Thymus (tissue), 11 donors: Measurements from ENCODE around the gene TMEM9. TPM values are rescaled to one million over a fixed set of nuclear protein-coding genes. Genes with fewer than 3 reads are reported as not detected.

ENCODE experiments used
- DNase-seq, 9 donors: peaks; one replicate each; pipeline ENCODE4 v3.0.0-alpha.2; 2013; ENCODE audit warnings: low spot score in 9 of 9, low read depth in 6 of 9, missing footprints in 1 of 9
- H3K27ac ChIP-seq, 2 donors: one replicate each; pipeline ENCODE4 v1.5.1; 2013; ENCODE audit warnings: control low read depth in 1 of 2, low read depth in 1 of 2, low read length in 1 of 2, mild to moderate bottlenecking in 1 of 2, moderate library complexity in 1 of 2
- H3K27me3 ChIP-seq, 2 donors: one replicate each; pipeline ENCODE4 v1.5.1; 2013; ENCODE audit warnings: low read length in 1 of 2; ENCODE audit not compliant: control insufficient read depth in 2 of 2, insufficient read depth in 1 of 2
- H3K36me3 ChIP-seq, 2 donors: one replicate each; pipeline ENCODE4 v1.5.1; 2013; ENCODE audit warnings: low read length in 1 of 2, mild to moderate bottlenecking in 1 of 2, moderate library complexity in 1 of 2; ENCODE audit not compliant: control insufficient read depth in 2 of 2, insufficient read depth in 2 of 2
- H3K4me1 ChIP-seq, 2 donors: one replicate each; pipeline ENCODE4 v1.5.1; 2013; ENCODE audit warnings: low read length in 2 of 2; ENCODE audit not compliant: control insufficient read depth in 2 of 2, insufficient read depth in 2 of 2
- H3K4me3 ChIP-seq, 2 donors: one replicate each; pipeline ENCODE4 v1.5.1; 2013; ENCODE audit warnings: low read length in 2 of 2, control low read depth in 1 of 2, mild to moderate bottlenecking in 1 of 2
- H3K9me3 ChIP-seq, 2 donors: one replicate each; pipeline ENCODE4 v1.5.1; 2013; ENCODE audit warnings: low read length in 1 of 2, mild to moderate bottlenecking in 1 of 2; ENCODE audit not compliant: control insufficient read depth in 2 of 2, insufficient read depth in 1 of 2
- whole genome bisulfite sequencing: extraction: QIAGEN DNeasy Blood & Tissue Kit; methylation state at CpG from one replicate; pipeline ENCODE4 v1.1.7; 2013; 5-methylcytosine and 5-hydroxymethylcytosine counted together
- polyA plus RNA-seq: library from polyadenylated mRNA; stranded (reverse); fragments of 200-250 nt; gene quantifications from one replicate; pipeline ENCODE4 v1.2.3, GENCODE V29; 2013
- total RNA-seq: library from RNA; stranded (reverse); fragments of 120-200 nt; gene quantifications from one replicate; pipeline ENCODE4 v1.2.4, GENCODE V29; 2013
- donor health status: healthy.

The TMEM9 gene
- total and polyA plus RNA-seq, 2 donors, result 31.5 to 57.5 TPM

- Histone ChIP-seq H3K27me3 (no peaks in the 10 kb centered on the region), H3K36me3 (peaks cover 51 to 63% of the 10 kb centered on the region in 2 donors), H3K4me3 (no peak overlapping the region), H3K27ac (no peak overlapping the region), H3K4me1 (no peaks in the 10 kb centered on the region), H3K9me3 (no peaks in the 10 kb centered on the region)
- no peak for DNase-seq
- WGBS, result 97% methylated on average over 9 of the region's 9 CpGs
These were observed 14.5 kb downstream of the TMEM9 start for GRCh38 chr1:201139756-201140155.

DNA sequence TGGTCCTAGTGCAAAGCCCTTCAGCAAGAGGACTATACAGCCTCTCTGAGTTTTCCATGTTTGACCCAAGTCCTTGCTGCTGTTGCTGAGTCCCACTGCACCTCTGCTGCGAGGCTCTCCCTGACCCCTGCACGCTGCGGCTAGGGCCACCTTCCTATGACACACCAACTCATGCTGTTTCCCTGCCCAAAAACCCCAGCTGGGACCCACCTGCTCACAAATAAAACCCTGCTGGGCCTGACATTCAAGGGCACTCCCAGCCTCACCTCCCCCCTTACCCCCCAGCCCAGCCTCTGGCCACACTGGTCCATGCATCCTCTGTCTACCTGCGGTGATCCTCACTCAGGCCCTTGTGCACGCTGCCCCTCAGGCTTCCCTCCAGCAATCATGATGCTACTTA lies 15.0 kb downstream of the TMEM9 start:
- Histone ChIP-seq H3K9me3 (no peaks in the 10 kb centered on the region), H3K4me1 (no peaks in the 10 kb centered on the region), H3K4me3 (no peak overlapping the region), H3K36me3 (peaks cover 48 to 61% of the 10 kb centered on the region in 2 donors), H3K27me3 (no peaks in the 10 kb centered on the region), H3K27ac (no peak overlapping the region)
- DNase-seq, result no peak
- WGBS, result over 99% methylated on average over 5 of the region's 5 CpGs

GRCh38 chr1:201138311-201138840 lies 15.9 kb downstream of the TMEM9 start:
- Histone ChIP-seq H3K36me3 (peaks cover 40 to 56% of the 10 kb centered on the region in 2 donors), H3K4me3 (no peak overlapping the region), H3K27me3 (no peaks in the 10 kb centered on the region), H3K27ac (no peak overlapping the region), H3K9me3 (no peaks in the 10 kb centered on the region), H3K4me1 (no peaks in the 10 kb centered on the region)
- DNase-seq, result no peak
- over 99% methylated on average over 6 of the region's 6 CpGs for WGBS

GRCh38 chr1:201137579-201138310 lies 16.5 kb downstream of the TMEM9 start:
- no peak for DNase-seq
- Histone ChIP-seq H3K27me3 (no peaks in the 10 kb centered on the region), H3K4me1 (no peaks in the 10 kb centered on the region), H3K9me3 (no peaks in the 10 kb centered on the region), H3K27ac (no peak overlapping the region), H3K4me3 (no peak overlapping the region), H3K36me3 (peaks cover 34 to 52% of the 10 kb centered on the region in 2 donors)
- 97% methylated on average over 6 of the region's 6 CpGs for WGBS

DNA sequence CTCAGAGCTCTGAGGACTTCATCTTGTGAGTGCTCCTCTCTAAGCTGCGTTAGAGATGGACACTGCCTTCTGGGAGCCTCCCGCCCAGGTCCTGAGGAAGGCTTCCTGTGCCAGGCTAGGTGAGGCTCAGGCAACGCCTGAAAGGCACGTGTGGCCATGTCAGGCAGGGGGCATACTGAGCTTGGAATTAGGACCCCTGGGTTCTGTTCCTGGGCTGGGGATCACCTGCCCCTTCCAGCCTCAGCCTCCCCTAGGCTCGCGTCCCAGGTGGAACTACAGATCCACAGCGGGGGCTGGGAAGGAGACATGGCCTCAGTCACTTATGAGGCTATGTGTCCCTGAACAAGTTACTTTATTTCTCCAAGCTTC lies 17.3 kb downstream of the TMEM9 start:
- H3K27me3 ChIP-seq, result no peaks in the 10 kb centered on the region
- H3K4me3 ChIP-seq, result no peak overlapping the region
- 97% methylated on average over 7 of the region's 7 CpGs for WGBS
- no peaks in the 10 kb centered on the region for H3K9me3 ChIP-seq
- peaks cover 30 to 49% of the 10 kb centered on the region in 2 donors for H3K36me3 ChIP-seq
- H3K27ac ChIP-seq, result no peak overlapping the region
- H3K4me1 ChIP-seq, result no peaks in the 10 kb centered on the region
- DNase-seq, result no peak

DNA sequence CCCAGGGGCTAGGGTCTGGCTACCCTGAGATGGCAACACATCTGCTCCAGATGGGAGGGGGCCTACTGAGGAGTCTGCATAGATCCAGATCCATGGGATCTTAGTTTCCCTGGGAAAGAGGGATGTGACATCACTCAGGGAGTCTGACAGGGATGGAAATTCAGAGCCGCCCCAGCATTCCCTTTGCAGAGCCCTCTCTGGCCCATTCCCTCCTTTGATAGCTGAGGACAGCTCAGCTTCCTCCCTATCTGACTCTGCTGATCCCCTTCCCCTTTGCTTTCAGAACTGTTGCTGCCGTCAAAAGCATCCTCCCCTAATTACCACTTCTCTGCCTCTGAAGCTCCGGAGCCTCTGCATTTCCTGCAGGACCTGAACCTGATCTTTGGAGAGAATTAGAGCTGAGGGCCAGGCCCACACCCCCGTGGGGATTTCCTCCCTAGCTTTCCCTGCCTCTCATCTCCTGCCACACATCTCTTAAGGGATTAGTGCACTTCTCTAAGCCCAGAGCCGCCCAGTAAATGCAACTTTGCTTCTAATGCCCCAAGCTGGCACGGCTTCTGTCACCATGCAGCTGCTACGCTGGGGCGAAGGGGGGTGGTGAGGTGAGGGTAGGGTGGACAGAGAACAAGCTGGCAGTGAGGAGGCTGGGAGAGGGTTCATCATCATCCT lies 17.8 kb downstream of the TMEM9 start:
- no peaks in the 10 kb centered on the region for H3K4me1 ChIP-seq
- DNase-seq, result no peak
- H3K36me3 ChIP-seq, result peaks cover 26 to 46% of the 10 kb centered on the region in 2 donors
- no peak overlapping the region for H3K4me3 ChIP-seq
- H3K27ac ChIP-seq, result no peak overlapping the region
- 94% methylated on average over 8 of the region's 8 CpGs for WGBS
- H3K27me3 ChIP-seq, result no peaks in the 10 kb centered on the region
- H3K9me3 ChIP-seq, result no peaks in the 10 kb centered on the region

DNA sequence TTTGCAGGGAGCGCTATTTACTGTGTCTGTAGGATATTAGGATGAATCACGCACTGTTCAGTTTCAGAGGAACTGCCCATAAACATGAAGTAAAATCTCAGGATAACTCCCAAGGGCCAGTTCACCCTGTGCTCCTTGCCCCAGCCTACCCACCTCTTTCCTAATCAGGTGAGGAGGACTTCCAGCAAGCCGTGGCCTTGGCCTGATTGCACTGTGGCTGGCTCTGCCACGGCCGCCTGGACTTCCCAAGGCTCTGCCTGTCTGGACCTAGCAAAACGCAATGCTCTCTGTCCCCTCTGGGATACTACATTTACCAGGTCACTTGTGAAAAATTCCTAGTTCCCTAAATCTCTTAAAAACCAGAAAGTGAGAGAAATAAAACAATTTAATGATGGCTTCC lies 19.9 kb downstream of the TMEM9 start:
- no peaks in the 10 kb centered on the region for H3K4me1 ChIP-seq
- no peak for DNase-seq
- no peaks in the 10 kb centered on the region for H3K27me3 ChIP-seq
- peaks cover 0 to 3% of the 10 kb centered on the region in 2 donors for H3K9me3 ChIP-seq
- H3K36me3 ChIP-seq, result peaks cover 15 to 32% of the 10 kb centered on the region in 2 donors
- no peak overlapping the region for H3K4me3 ChIP-seq
- no peak overlapping the region for H3K27ac ChIP-seq
- WGBS, result 97% methylated on average over 6 of the region's 6 CpGs

- no peak for DNase-seq
- WGBS, result 84% methylated on average over 4 of the region's 4 CpGs
- Histone ChIP-seq H3K4me3 (no peak overlapping the region), H3K27me3 (peaks cover 0 to 5% of the 10 kb centered on the region in 2 donors), H3K36me3 (peaks cover 11 to 17% of the 10 kb centered on the region in 2 donors), H3K9me3 (peaks cover 0 to 3% of the 10 kb centered on the region in 2 donors), H3K27ac (no peak overlapping the region), H3K4me1 (no peaks in the 10 kb centered on the region)
These were observed 22.9 kb downstream of the TMEM9 start for GRCh38 chr1:201131398-201131797.

GRCh38 chr1:201128962-201129361 lies 25.3 kb downstream of the TMEM9 start:
- DNase-seq, result no peak
- Histone ChIP-seq H3K27me3 (peaks cover 0 to 19% of the 10 kb centered on the region in 2 donors), H3K4me1 (no peaks in the 10 kb centered on the region), H3K27ac (no peak overlapping the region), H3K4me3 (no peak overlapping the region), H3K36me3 (peaks cover 0 to 1% of the 10 kb centered on the region in 2 donors), H3K9me3 (peaks cover 0 to 3% of the 10 kb centered on the region in 2 donors)
- 96% methylated on average over 13 of the region's 13 CpGs for WGBS
